ENCODE measurements around the gene MS4A8.
"Not testable (repeated sequence)": the region's sequence is repeated elsewhere in the genome, so short reads cannot be mapped to it uniquely, and the experiment has no call there.

MS4A8 gene, protein sequence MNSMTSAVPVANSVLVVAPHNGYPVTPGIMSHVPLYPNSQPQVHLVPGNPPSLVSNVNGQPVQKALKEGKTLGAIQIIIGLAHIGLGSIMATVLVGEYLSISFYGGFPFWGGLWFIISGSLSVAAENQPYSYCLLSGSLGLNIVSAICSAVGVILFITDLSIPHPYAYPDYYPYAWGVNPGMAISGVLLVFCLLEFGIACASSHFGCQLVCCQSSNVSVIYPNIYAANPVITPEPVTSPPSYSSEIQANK

DNA sequence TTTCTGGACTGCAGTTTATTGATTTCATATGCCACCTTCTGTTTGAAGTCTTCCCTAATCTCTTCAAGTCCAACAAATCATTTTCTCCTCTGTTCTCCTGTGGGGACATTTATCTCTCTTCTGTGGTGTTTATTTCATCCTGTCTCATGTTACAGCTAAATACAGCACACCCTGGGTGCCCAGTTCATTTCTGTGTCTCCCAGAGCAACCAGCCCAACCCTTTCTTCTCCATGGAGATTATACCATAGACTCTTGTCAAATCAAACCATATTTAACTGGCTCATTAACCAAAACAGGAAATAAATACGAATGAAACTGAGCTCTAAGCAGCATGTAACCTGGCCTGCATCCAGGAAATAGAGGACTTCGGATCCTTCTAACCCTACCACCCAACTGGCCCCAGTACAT lies at the start of gene MS4A8:
Gene MS4A8 (plus strand): TSS at position 329 of the 408 bp plus-strand sequence. CDS start 1,249 bp downstream, outside the sequence.
- DNase-seq, result peak; percentile 83

DNA sequence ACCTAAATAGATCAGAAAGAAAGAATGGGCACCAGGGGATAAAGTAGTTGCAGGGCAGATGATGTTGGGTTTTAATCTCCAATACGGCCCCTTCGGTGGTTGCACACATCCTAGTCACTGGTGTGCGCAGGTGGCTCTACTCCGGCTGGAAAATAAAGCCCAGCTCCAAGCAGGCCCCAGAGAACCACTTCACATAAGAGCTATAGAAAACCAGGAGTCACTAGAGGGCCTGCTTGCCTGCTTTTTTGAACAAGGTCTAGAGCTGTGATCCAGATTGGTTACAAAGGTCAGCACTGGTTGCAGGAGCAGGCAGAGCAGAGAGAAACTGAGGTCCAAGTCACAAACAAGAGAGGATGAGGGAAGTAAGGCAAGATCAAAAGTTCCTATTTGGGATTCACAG lies 41.5 kb upstream of the MS4A8 start:
- no peak for DNase-seq

DNA sequence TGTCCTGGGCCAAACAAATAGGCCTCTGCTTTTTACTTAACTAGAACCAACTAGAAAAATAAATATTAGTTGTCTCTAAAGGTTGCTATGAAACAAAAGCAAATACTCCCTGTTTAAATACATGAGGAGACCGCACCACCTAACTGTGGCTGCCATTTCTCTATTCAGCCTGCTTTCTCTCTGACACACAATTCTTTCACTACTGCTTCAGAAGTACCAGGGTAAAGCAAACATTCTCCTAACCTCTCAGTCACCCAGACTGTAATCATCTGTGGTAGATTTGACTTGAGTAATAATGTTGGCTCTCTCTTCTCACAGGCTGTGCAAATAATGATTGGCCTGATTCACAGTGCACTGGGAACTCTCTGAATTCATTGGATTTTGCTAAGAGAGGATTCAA lies 41.0 kb upstream of the MS4A8 start:
- no peak for DNase-seq

DNA sequence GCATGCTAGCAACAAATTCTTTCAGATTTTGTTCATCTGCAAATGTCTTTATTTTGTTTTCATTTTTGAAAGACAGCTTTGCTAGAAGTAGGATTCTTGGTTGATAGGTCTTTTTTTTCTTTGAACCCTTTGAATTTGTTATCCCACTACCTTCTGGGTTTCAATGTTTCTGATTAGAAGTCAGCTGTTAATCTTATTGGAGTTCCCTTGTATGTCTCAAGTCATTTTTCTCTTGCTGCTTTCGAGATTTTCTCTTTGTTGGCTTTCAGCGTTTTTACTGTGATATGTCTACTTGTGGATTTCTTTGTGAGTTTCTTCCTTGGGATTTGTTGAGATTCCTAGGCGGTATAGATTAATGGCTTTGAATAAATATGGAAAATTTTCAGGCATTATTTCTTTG lies 27.2 kb upstream of the MS4A8 start:
- no peak for DNase-seq

DNA sequence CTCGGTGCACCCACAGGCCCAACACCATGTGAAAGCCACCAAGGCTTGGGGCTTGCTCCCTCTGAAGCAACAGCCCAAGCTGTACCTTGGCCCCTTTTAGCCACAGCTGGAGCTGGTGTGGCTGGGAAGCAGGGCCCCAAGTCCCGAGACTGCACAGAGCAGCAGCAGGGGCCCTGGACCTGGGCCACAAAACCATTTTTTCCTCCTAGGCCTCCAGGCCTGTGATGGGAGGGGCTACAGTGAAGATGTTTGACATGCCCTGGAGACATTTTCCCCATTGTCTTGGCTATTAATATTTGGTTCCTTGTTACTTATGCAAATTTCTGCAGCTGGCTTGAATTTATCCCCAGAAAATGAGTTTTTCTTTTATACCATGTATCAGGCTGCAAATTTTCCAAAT lies 21.2 kb upstream of the MS4A8 start:
- DNase-seq, result not testable (repeated sequence)

DNA sequence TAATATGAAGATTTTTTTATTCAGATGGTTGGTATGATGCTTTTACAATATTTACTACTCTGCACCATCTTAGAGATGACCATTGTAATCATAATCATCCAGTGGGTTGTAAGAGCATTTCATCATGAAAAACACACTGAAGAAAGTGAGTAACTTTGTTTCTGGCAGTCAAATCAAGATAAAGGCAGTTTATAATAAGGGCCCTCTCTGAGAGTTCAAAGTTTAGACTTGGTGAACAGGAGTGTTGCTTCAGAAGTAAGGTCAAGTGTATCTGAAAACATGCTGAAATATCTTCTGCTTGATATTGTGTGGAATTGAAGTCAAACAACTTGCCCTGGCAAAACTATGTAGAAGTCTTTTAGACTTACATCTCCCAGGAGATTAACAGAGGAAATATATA lies 19.5 kb upstream of the MS4A8 start:
- DNase-seq, result no peak

DNA sequence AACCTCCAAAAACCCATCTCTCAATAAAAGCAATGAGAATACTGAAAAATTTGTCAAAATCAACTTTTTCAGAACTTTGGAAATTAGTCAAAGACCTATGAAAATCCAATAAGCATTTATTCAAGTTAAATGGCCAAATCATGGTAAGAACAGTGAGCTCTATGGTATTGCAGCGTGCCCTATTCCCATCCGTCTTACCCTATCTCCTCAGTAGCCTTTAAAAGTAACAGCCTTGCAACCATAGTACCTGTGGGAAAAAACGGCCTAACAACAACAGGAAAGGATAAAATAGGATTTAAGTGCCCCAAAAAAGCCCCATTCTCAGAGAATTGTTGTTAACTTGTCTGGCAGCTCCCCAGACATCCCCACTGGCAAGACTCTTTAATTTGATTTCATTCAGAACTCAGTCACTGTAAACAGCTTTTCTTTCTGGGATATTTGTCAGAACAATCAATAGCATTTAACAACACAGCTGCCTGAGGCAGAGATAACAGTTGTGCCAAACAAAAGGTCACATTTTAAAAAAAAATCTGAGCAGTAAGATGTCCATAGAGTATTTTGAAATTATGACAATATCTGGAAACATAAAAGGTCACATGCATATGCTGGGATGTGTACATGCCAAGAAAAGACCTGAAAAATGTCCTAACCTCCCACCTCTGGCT lies 18.8 kb upstream of the MS4A8 start:
- no peak for DNase-seq

DNA sequence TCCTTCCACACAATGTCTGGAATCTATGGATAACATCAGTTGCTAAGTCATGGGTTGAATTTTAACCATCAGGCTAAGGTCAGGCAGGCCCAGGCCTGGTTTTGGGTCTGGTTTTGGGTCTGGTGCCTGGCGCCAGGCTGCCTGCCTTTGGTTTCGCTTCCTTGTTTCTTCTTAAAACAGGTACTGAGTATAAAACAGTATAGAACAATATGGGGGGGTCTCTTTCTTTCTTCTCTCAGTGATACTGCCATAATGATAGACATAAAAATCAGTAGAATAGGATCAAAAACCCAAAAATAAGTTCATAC lies 14.9 kb upstream of the MS4A8 start:
- DNase-seq, result not testable (repeated sequence)

DNA sequence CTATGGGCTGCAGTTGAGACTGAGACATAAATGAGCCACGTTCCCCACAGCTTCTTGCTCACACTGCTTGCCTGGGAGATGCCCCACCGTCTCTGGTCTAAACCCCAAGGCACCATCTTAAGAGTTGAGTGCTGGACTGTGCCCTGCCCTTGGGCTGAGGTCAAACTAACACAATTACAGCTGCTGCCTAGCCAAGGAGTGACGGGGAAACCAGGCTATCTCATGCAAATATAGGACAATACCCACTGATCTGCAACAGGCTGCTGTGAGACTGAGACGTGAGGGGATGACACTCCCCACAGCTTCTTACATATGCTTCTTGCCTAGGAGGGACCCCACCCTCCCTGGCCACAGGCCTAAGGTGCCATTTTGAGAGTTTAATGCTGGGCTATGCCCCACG lies 7.8 kb upstream of the MS4A8 start:
- no peak for DNase-seq

DNA sequence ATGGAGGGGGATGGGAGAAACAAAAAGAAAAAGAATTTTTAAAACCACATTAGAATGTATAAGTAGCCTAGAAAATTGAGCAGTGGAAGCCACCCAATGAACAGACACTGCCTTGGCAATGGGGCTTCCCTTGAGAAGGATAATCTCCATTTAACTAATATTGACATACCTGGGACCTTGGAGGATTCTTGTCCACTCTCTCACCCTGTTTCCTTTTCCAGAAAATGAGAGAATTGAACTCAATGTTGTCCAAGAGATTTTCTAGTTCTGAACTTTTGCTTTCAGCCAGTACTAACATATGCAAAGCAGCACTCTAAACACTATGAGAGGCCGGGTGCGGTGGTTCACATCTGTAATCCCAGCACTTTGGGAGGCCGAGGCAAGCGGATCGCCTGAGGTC lies 524 bp downstream of the MS4A8 start:
- DNase-seq, result no peak

DNA sequence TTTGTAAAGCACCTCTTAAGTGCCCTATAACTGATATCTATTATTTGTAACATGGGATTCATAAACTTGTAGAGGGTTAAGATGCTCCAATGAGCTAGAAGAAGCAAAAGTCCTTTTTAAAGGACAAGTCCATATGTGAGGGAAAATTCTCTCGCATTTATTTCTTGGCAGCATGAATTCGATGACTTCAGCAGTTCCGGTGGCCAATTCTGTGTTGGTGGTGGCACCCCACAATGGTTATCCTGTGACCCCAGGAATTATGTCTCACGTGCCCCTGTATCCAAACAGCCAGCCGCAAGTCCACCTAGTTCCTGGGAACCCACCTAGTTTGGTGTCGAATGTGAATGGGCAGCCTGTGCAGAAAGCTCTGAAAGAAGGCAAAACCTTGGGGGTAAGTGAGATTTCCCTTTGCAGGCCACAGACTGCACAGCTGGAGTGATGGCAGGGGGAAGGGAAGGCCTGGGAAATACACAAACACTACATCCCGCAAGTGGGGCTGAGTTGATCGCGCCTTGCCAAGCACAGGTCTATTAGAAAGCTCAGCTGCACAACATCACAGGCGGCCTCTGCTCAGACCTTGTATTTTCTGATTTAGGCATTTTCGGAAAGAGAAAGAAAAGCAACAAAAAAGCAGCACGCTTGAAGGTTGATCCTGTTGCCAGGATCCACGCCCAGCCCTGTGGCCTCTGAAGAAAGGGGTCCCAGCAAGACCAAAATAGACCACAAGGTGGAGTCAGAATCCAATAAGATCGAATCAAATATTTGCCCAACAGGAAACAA lies 1.5 kb downstream of the MS4A8 start:
- no peak for DNase-seq

DNA sequence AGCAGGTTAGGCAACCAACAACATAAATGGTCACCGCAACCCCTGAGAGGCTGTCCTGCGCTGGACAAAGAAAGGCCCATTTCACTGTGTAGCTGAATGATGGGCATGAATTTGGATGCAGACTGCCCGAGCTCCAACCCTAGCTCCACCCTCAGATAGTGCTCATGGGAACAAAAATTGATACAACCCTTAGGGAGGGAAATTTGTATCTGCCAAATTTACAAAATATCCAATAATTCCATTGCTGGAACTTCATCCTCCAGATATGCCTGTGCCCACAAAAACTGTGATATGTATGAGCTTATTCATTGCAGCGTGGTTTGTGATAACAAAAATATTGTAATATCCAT lies 2.0 kb downstream of the MS4A8 start:
- no peak for DNase-seq

DNA sequence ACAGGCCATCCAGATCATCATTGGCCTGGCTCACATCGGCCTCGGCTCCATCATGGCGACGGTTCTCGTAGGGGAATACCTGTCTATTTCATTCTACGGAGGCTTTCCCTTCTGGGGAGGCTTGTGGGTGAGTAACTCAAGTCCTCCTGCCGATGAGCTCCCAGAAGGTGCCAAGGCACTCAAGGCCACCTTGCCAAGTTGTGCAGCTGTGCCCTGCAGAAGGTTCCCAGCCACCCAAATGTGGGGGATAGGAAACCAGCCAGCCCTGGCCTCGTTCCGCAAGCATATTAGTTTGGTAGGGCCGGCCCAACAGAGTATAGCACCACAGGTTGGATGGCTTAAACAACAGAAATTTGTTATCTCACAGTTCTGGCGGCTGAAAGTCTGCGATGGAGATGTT lies 4.0 kb downstream of the MS4A8 start:
- DNase-seq, result no peak

DNA sequence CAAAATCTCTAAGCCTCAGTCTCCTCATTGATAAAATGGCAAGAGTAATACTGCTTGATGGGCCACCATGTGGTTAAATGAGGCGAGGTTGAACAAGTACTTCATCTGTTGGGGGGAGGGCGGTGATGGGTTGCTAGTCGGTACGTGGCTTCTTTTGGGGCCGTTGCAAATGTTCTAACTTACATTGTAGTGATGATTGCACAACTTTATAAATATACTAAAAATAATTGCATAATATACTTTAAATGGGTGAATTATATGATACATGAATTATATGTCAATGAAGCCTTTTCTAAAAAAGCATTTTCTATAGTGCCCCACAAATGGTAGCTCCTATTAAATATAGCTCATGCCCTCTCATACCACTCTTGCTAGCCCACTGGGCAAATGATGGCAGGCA lies 6.5 kb downstream of the MS4A8 start:
- DNase-seq, result no peak

DNA sequence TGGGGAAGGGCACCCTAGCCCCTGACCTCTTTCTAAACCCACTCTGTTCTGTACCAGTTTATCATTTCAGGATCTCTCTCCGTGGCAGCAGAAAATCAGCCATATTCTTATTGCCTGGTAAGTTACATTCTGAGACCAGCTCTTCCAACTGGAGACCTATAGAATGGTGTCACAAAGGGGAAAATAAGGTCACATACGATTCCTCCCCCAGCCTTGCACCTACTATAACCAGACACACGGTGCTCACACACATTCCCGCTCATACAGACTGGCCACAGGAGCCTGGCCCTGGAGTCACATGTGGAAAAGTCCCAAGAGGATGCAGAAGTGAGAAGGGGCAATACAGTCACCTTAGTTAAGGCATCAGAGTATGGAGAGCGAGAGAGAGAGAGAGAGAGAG lies 7.5 kb downstream of the MS4A8 start:
- DNase-seq, result no peak

DNA sequence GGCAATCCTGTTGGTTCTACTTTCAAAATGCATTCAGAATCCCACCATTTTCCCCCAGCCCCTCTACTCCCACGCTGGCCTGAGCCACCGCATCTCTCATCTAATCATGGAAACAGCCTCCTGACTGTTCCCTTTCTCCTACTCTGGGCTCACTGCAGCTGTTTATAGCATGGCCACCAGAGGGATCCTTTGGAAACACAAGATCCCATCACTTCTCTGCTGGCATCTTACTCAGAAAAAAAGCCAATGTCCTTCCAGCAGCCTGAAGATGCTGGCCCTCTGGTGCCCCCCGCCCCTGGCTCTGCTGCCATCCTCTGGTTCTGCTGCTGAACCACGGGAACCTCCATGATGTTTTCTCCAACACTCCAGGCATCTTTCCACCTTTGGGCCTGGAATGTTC lies 11.1 kb downstream of the MS4A8 start:
- no peak for DNase-seq

DNA sequence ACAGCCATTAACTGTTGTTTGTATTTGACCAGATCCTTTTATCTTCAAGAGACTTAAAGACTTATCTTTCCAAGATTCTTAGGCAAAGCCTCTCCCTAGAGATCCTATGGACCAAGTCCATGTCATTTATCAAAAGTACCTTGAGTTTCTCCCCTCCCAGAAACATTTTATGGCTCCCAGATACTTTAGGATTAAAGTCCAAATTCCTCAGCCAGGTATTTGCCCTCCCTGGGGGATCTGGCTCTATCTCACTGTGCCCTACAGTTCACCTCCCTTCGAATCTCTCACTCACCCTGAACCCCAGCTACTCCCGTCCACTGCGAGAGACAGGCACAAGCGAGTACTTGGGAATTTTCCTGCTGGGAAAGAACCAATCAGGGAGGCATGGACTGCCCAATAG lies 11.9 kb downstream of the MS4A8 start:
- no peak for DNase-seq

DNA sequence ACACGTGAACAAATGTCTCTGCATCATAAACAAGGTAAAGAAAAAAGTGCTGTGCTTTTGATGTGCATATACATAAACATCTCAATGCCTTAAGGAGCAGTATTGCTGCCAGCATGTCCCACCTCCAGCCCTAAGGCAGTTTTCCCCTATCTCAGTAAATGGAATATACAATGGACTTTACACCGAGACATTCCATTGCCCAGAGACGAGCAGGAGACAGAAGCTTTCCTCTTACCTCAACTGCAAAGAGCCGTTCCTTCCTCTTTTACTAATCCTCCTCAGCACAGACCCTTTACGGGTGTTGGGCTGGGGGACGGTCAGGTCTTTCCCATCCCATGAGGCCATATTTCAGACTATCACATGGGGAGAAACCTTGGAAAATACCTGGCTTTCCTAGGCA lies 14.0 kb downstream of the MS4A8 start:
- DNase-seq, result not testable (repeated sequence)

DNA sequence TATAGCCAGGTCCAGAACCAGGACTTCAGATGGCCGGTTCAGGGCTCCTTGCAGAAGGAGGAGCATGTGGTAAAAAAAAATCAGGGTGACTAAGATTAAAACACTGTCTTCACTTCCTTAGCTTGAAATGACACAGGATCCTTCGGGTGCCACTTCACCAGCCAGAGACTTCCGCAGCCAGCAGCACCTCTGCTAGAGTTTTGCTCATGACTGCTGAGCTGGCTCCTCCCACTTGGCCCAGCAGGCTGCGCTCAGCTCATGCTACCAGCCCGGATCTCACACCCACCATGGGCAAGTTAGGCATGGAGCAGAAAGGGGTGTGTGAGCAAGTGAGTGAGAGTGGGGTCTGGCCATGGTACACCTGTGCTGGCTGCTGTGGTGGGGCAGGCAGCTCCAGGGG lies 18.5 kb downstream of the MS4A8 start:
- DNase-seq, result no peak

DNA sequence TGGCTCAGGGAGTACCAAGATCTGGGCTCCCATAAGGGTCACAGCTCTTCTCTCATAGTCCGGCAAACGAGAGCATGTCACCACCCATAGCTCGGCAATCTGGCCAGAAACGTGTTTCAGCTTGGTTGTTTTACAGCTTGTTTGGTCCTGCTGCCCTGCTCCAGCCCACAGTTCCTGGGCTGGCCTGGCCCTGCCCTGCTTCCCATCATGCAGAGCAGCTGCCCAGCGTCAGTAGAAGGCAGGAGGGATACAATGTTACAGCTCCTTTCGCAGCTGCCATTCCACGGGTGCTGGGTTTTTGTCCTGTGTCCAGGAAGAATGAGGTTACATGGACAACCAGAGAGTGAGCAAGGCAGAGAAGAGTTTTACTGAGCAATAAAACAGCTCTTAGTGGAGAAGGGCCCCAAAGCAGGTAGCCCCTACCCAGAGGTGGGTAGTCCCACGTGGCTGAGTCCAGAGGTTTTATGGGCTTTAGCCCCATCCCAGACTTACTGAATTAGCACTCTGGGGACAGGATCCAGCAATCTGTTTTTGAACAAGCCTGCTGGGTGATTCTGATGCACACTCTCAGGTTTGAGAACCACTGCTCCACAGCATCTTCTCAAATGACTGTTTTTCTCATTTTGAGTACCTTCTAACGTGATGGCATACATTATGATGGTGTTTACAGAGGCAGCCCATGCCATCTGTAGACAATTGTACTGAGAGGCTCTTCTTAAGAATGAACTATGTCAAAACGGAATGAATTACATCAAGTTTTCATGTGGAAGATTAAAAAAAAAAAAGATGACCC lies 19.3 kb downstream of the MS4A8 start:
- DNase-seq, result no peak

DNA sequence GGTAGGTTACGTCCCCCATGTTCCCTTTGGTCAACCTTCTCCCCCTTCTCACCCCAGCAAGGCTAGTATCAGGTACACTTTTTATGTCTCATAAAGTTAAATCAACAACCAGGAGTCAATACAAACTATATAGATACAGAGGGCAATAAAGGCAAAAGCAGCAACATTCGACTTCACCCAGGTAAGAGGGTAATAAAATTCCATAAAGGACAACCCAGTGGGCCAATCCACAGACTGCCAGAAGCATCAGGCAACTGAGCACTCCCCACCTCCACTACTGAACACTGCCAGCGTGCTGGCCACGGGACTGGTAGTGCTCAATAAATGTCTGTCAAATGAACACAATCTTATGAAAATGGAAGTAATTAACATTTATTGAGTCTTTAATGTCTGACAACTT lies 20.0 kb downstream of the MS4A8 start:
- no peak for DNase-seq

DNA sequence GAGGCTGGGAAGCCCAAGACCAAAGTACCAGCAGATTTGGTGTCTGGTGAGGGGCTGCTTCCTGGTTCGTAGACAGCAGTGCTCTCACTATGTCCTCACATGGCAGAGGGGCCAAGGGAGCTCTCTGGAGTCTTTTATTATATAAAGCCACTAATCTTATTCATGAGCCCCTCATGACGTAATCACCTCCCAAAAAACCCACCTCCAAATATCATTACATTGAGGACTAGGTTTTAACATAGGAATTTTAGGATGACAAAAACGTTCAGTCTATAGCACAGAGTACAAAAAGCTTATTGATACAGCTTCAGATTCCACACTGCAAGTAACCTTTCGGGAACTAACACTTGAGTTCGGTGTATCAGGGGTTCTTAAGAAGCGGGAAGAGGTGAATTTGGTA lies 21.0 kb downstream of the MS4A8 start:
- no peak for DNase-seq

DNA sequence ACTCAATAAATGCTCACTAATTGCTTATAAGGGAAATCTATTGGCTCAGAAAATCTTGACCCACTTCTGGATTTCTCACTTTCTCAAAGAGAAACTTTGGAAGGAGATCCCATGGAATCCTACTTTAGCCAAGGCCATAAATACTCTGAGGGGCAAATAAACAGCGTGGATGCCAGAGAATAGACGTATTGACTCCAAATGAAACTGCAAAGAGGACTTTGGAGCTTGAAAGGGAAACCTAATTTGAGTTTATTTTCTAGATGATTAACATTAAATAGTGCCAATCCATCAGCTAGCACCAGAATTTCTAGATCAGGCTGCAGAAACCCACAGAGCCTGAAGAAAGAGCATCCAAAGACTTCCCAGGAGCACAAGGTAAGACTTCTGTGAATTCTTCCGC lies 25.0 kb downstream of the MS4A8 start, which contains the start of gene MS4A18:
Gene MS4A18 (plus strand): TSS at position 301 of the 400 bp plus-strand sequence.
- no peak for DNase-seq

DNA sequence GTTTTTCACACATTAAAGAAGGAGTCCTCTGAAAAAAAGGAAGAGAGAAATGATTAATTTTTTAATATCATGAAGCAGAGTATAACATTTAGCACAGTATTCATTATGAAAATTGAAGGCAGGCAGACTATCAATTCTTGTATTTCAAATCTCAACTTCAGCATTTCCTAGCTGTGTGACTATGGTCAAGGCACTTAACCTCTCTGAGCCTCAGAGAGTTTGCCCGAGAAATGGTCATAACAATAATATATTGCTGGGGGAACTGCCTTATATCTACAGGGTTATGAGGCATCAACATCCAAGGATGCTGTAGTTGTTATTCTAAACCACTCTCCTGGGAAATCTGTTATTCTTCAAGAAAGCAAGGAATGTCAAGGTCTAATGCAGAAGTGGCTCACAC lies 26.2 kb downstream of the MS4A8 start:
- DNase-seq, result no peak
